ENCODE results near the gene HERPUD1. TPM values are rescaled to one million over a fixed set of nuclear protein-coding genes. Genes with fewer than 3 reads are reported as not detected.

The HERPUD1 gene
- total RNA-seq, 2 experiments from 2014 or later = 217 to 227 TPM

DNA sequence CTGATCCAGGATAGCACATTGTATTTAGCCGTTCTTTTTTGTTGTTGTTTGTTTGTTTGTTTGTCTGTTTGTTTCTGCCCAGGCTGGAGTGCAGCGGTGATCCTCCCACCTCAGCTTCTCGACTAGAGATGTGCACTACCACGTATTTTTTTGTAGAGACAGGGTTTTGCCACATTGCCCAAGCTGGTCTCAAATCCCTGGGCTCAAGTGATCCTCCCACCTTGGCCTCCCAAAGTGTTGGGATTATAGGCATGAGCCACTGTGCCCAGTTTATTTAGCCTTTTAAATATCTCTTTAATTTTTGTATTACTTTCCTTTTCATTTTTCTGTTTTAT, 48.2 kb downstream of the HERPUD1 start:
- H3K36me3 ChIP-seq (ENCODE audit: insufficient read depth, low read length) = peaks cover 24% of the 10 kb centered on the region
- H3K4me1 ChIP-seq (ENCODE audit: insufficient read depth, low read length) = peaks cover 44% of the 10 kb centered on the region
- Mint-ChIP-seq H3K4me3 (no peak overlapping the region), H3K27me3 (no peaks in the 10 kb centered on the region), H3K27ac (peak overlapping the region; percentile 69), H3K4me1 (ENCODE audit: low read depth) (peaks cover 42% of the 10 kb centered on the region), H3K9me3 (no peaks in the 10 kb centered on the region), H3K36me3 (ENCODE audit: low read depth) (peaks cover 21% of the 10 kb centered on the region)
- H3K27me3 ChIP-seq (ENCODE audit: control insufficient read depth in 1 of 2, insufficient read depth in 2 of 2, low read length in 2 of 2) = no peaks in the 10 kb centered on the region
- POLR2A ChIA-PET = no interaction called here
- H3K27ac ChIP-seq (ENCODE audit: low read depth in 1 of 2, low read length in 2 of 2) = no peak overlapping the region
- ATAC-seq (ENCODE audit: poor library complexity) (no peak), DNase-seq (no peak)
- TF ChIP-seq, protein P1, sequence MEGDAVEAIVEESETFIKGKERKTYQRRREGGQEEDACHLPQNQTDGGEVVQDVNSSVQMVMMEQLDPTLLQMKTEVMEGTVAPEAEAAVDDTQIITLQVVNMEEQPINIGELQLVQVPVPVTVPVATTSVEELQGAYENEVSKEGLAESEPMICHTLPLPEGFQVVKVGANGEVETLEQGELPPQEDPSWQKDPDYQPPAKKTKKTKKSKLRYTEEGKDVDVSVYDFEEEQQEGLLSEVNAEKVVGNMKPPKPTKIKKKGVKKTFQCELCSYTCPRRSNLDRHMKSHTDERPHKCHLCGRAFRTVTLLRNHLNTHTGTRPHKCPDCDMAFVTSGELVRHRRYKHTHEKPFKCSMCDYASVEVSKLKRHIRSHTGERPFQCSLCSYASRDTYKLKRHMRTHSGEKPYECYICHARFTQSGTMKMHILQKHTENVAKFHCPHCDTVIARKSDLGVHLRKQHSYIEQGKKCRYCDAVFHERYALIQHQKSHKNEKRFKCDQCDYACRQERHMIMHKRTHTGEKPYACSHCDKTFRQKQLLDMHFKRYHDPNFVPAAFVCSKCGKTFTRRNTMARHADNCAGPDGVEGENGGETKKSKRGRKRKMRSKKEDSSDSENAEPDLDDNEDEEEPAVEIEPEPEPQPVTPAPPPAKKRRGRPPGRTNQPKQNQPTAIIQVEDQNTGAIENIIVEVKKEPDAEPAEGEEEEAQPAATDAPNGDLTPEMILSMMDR (IDR thresholded peaks at IDR 0.05) = no peak
- no peak overlapping the region for H3K4me3 ChIP-seq (ENCODE audit: low read length)
- no peaks in the 10 kb centered on the region for H3K9me3 ChIP-seq (ENCODE audit: control insufficient read depth in 1 of 2, insufficient read depth in 1 of 2, low read length in 2 of 2)
- CTCF ChIA-PET = no interaction called here
- intact Hi-C loops (cut with DNase I, micrococcal nuclease) = no loop called here

DNA sequence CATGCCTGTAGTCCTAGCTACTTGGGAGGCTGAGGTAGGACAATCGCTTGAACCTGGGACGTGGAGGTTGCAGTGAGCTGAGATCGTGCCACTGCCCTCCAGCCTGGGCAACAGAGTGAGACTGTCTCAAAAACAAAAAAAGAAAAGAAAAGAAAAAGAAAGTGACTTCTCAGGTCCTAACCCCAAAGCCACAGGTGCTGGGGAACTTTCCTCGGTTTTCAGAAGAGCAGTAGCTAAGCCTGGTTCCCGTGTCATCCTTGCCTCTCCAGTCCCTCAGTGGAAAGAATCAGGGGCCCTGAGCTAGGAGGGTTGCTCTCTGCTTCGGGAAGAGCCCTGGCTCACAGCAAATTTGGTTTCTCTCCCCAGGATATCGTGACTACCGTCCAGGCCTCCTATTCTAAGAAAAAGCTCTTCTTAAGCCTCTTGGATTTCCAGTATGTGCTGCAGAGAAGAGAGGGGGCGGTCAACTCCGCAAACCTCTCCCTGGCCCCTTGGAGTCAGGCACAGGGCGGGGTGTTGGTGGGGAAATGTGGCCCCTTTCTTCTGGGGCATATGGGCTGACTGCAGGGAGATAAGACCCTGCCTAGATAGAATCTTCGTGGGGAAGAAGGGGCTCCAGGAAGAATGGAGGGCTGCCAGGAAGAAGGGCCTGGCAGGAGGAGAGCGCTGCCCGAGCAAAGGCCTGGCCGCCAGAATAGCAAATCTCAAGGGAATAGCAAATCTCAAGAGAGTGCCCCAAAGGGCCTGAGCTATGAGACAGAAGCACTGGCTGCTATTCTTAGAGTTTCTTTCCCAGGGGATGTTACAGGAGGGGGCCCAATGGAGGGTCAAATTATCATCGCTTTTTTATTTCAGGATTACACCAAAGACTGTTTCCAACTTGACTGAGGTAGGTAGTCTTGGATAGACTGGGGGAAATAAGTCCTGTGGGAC, 49.1 kb downstream of the HERPUD1 start:
- Histone ChIP-seq H3K36me3 (ENCODE audit: insufficient read depth, low read length) (peaks cover 25% of the 10 kb centered on the region), H3K4me1 (ENCODE audit: insufficient read depth, low read length) (peaks cover 52% of the 10 kb centered on the region), H3K27ac (ENCODE audit: low read depth in 1 of 2, low read length in 2 of 2) (peak overlapping the region in 1 of 2 donors; percentile 13), H3K27me3 (ENCODE audit: control insufficient read depth in 1 of 2, insufficient read depth in 2 of 2, low read length in 2 of 2) (no peaks in the 10 kb centered on the region), H3K4me3 (ENCODE audit: low read length) (no peak overlapping the region), H3K9me3 (ENCODE audit: control insufficient read depth in 1 of 2, insufficient read depth in 1 of 2, low read length in 2 of 2) (no peaks in the 10 kb centered on the region)
- intact Hi-C loops (cut with DNase I, micrococcal nuclease) = no loop called here
- peaks cover 42% of the 10 kb centered on the region for H3K4me1 Mint-ChIP-seq (ENCODE audit: low read depth)
- H3K27me3 Mint-ChIP-seq = no peaks in the 10 kb centered on the region
- H3K27ac Mint-ChIP-seq = peak overlapping the region; percentile 69
- TF ChIP-seq, protein P1 (IDR thresholded peaks at IDR 0.05) = no peak
- H3K9me3 Mint-ChIP-seq = no peaks in the 10 kb centered on the region
- POLR2A ChIA-PET = no interaction called here
- CTCF ChIA-PET = no interaction called here
- DNase-seq (no peak), ATAC-seq (ENCODE audit: poor library complexity) (no peak)
- no peak overlapping the region for H3K4me3 Mint-ChIP-seq
- H3K36me3 Mint-ChIP-seq (ENCODE audit: low read depth) = peaks cover 27% of the 10 kb centered on the region

DNA sequence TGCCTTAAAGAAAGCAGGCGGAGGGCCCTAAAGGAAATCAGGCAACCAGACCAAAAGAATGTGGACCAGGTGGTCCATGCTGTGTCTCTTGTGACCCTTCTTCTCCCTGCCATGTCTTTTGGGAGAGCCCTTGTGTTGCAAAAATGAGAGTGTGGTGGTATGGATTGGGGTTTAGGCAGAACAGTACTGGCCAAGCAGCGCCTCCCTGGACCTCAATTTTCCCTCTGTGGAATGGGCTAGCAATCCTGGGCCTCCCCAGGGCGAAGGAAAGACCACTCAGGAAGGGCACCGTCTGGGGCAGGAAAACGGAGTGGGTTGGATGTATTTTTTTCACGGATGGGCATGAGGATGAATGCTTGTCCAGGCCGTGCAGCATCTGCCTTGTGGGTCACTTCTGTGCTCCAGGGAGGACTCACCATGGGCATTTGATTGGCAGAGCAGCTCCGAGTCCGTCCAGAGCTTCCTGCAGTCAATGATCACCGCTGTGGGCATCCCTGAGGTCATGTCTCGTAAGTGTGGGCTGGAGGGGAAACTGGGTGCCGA, 49.9 kb downstream of the HERPUD1 start:
- Histone ChIP-seq H3K27me3 (ENCODE audit: control insufficient read depth in 1 of 2, insufficient read depth in 2 of 2, low read length in 2 of 2) (no peaks in the 10 kb centered on the region), H3K9me3 (ENCODE audit: control insufficient read depth in 1 of 2, insufficient read depth in 1 of 2, low read length in 2 of 2) (no peaks in the 10 kb centered on the region), H3K4me1 (ENCODE audit: insufficient read depth, low read length) (peaks cover 60% of the 10 kb centered on the region), H3K36me3 (ENCODE audit: insufficient read depth, low read length) (peaks cover 29% of the 10 kb centered on the region), H3K27ac (ENCODE audit: low read depth in 1 of 2, low read length in 2 of 2) (peak overlapping the region in 1 of 2 donors; percentile 3), H3K4me3 (ENCODE audit: low read length) (no peak overlapping the region)
- CTCF ChIA-PET = no interaction called here
- intact Hi-C loops (cut with DNase I, micrococcal nuclease) = no loop called here
- Mint-ChIP-seq H3K9me3 (no peaks in the 10 kb centered on the region), H3K27me3 (no peaks in the 10 kb centered on the region), H3K4me3 (no peak overlapping the region), H3K36me3 (ENCODE audit: low read depth) (peaks cover 27% of the 10 kb centered on the region), H3K4me1 (ENCODE audit: low read depth) (peaks cover 43% of the 10 kb centered on the region), H3K27ac (peak overlapping the region; percentile 69)
- DNase-seq = no peak
- TF ChIP-seq, protein P1 (IDR thresholded peaks at IDR 0.05) = no peak
- no peak for ATAC-seq (ENCODE audit: poor library complexity)
- POLR2A ChIA-PET = interaction anchor here (1.4 kb wide), 1 partner anchor 60 kb away, joined by 4 read pairs; no protein-coding TSS in a partner anchor

Data from CD4-positive, alpha-beta T cell (primary cell).